Hematopoietic multipotent progenitor cell (in vitro differentiated cells): ENCODE data around the gene REPS1. TPM values are rescaled to one million over a fixed set of nuclear protein-coding genes. Genes with fewer than 3 reads are reported as not detected.
"Not testable (repeated sequence)": the region's sequence is repeated elsewhere in the genome, so short reads cannot be mapped to it uniquely, and the experiment has no call there.

Source experiments
- DNase-seq, 3 donors: peaks; one replicate each; pipeline ENCODE4 v3.0.0-alpha.2; 2011 to 2015; ENCODE audit warnings: low read depth in 2 of 3, low spot score in 2 of 3
- total RNA-seq: library from RNA; depleted of rRNA; stranded (reverse); fragments of >200 nt; gene quantifications from one replicate; pipeline ENCODE4 v1.2.3, GENCODE V29; 2012

REPS1 gene
- total RNA-seq, 1 donor: 38.8 TPM

DNA sequence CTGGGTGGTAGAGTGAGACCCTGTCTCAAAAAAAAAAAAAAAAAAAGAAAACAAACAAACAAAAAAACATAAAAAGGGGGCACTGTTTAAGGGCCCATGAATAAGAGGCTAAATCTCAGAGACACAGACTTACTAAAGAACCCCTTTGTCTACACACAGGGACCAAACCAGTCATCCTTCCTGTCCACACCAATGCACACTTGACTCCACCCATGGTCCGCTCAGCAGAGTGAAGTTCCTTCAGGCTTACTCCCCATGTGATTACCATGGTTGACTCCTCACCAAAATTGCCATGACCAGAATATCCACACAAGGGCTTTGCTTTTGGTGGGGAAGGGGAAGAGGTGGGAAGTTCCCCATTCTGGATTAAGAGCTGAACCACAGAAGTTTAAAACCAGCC, 19.4 kb upstream of the REPS1 start:
- DNase-seq: no peak

DNA sequence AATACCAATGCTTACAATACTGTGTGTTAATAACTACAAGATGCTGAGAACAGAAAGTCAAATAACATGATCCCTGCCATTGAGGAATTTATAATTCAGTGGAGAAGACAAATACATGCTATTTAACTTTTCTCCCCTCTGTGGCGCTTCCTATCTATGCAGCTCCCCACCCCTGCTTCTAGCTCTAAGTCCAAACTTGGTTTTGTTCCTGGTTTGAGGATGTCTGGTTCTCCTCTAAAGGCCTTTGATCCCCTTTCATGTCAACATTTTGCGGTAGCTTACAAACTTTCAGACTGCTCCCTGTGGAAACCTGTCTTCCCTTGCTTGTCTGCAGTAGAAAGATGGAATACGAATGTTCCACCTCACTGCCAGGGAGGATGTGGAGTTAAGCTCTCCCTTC, 18.4 kb upstream of the REPS1 start:
- no peak for DNase-seq

DNA sequence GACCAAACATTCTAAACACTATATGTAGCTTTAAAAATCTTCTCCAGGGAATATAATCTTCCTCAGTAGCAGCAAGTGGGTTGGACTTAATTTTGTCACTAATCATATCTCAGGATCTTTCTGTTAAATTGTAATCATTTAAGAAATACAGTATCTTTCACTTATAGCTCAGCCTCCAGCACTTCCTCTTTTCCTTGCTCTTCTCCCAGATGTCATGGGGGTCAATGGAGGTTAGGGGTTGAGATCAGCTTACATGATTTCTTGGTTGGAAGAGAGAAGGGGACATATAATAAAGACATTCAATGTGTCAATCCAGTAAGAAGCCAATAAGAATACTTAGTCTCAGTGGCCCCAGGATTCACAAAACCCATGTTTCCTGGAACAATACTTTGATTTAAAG, 15.7 kb upstream of the REPS1 start:
- peak in 1 of 3 donors; percentile 22 for DNase-seq

DNA sequence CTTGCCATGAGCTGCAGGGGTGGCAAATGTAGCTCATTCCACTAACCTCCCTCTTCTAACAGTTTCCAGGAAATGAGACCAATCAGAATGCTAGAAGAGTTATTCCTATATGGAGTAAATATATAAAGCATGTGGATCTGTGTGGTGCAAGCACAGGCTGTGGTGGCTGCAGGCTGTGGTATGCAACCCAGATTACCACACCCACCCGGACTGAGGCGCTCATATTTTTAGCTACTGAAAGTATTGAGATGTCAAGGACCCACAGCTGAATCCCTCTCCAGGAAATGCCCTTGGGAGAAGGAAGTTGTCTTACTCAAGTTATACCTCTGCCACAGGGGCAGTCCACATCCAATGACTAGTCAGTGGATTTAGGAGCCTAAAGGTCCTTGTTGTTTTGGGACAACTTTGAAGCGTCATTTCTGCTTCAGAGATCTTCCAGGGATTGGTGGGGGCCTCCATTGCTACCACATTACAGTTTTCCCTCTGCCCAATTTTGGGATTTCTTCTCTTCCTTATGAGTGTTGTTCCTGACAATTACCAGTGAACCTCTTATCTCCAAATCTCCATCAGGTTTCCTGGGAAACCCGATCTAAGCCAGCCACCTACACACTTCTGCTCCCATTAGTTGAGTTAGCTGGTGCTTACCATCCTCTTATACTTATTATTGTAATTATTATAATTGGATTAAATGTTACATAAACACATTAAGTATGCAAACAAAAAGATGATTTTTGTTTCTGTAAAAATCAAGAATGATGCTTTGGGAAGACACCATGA, 12.1 kb upstream of the REPS1 start:
- no peak for DNase-seq

DNA sequence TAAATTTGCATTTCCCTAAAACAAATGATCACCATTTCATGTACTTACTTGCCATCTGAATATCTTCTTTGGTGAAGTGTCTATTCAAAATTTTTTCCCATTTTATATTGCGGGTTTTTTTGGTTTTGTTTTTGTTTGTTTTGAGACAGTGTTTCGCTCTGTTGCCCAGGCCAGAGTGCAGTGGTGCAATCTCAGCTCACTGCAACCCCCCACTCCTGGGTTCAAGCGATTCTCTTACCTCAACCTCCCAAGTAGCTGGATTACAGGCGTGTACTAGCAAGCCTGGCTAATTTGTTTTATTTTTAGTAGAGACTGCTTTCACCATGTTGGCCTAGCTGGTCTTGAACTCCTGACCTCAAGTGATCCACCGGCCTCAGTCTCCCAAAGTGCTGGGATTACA, 9.1 kb upstream of the REPS1 start:
- DNase-seq: no peak

DNA sequence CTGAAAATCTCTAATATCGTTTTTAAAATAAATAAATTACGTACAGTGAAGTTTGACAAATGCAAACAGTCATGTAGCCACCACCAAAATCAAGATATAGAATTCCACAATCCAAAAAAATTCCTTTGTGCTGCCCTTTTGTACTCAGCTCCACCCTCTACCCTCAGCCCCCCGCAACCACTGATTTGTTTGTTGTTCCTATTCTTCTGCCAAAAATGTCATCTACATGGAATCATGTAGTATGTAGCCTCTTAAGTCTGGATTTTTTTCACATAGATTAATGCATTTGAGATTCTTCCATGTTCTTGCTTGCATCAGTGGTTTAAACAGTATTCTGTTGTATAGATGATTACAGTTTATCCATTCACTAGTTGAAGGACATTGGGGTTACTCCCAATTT, 8.5 kb upstream of the REPS1 start:
- no peak for DNase-seq

DNA sequence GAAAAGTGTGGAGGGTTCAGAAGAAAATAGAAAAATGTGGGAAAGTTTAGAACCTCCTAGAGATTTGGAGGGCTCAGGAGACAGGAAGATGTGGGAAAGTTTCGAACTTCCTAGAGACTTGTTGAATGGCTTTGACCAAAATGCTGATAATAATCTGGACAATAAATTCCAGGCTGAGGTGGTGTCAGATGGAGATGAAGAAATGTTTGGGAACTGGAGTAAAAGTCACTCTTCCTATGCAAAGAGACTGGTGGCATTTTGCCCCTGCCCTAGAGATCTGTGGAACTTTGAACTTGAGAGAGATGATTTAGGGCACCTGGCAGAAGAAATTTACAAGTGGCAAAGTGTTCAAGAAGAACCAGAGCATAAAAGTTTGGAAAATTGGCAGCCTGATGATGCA, 5.4 kb upstream of the REPS1 start:
- DNase-seq: not testable (repeated sequence)

DNA sequence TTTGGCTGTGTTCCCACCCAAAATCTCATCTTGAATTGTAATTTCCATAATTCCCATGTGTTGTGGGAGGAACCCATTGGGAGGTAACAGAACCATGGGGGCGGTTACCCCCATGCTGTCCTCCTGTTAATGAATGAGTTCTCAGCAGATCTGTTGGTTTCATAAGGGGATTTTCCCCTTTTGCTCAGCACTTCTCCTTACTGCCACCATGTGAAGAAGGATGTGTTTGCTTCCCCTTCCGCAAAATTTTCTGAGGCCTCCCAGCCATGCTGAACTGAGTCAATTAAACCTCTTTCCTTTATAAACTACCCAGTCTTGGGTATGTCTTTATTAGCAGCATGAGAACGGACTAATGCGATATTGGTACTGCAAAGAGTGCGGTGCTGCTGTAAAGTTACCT, 4.9 kb upstream of the REPS1 start:
- peak in 1 of 3 donors; percentile 31 for DNase-seq

DNA sequence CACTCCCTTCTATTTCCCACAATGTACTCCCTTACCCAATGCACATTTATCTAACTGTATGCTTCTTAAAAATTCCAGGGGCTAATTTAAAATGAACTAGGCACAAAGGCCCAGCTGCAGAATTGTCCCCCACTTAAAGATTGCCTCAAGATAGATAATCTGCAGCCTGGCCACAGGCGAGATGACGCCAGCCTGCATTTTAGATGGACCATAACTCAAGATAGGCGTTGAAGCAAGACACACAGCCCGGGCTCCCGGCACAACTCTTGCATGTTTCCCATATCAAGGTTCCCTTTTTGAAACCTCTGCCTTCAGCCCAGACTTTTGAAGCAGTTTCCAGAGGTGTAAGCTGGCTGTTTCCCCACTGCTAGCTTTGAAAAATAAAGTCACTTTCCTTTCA, 3.2 kb upstream of the REPS1 start:
- no peak for DNase-seq

DNA sequence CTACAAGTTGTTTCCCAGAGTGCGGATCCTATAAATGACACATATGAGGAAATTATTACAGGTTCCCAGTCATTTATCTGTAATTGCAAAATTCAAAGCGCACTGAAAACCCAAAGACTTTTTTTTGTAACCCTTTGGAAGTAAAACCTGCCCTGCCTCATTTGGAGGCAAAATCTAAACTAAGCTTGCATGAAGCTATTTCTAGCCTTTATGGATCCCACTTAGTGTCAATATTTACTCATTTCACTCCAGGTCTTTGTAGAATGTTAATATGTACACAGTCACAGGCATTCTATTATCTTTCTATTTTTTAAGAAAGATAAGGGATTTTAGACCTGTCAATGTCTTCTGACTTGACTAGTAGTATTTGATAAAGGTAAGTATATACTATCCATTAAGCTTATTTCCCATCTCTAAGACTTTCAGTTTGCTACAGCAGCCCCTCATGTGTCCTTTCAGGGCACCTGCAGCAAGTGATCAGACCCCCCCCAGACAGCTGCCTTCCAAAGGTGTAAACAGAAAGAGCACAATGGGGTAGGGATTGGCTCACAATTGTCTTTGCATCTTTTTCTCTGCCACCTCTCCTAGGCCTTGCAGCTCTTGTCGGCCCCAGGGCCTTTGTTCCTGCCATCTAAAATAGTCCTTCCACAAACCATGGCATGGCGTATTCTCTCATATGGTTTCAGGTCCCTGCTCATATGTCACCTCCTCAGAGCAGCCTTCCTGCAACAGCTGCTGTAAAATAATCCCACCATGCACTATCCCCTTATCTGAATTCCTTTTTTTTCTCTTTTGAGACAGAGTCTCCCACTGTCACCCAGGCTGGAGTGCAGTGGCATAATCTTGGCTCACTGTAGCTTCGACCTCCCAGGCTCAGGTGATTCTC, 1.3 kb upstream of the REPS1 start:
- no peak for DNase-seq

DNA sequence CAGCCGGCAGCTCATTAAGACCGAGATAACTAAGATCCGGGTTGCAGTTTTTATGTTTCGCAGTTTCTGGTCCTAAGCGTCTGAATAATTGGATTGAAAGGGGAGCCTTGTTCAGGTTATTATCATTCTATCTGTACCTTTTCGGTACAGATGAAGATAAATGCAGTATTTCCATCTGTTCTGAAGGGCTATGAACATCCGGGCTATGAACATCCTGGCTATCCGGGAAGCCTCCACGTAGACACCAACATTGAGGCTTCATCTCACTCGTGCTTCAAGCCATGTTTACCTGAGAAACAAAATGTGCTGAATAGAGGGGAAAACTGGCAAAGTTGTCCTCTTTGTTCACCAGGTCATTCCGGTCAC, 399 bp upstream of the REPS1 start:
- no peak for DNase-seq

DNA sequence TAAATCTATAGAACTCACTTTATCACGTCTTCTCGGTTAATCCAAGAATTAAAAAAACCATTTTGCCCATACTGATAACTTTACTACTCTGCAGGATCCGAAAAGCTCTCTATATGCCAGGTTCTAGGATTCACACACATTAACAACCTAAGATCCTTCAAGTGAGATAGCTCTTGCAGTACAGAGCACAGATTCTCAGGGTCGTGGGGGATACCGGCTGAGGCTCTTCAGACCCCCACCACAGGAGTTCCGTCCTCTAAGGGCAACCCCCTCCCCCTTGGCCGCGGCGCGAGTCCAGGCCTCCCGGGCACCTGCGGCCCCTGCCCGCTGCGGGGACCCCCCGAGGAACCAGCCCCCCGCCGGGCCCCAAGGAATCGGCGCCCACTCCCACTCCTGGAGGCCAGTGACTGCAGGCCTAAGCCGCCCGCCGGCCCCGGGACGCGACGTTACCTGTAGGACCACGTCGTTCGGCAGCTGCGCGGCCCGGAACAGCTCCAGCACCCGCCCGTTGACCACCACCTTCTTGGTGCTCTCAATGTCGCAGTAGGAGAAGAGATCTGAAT, 892 bp downstream of the REPS1 start:
- DNase-seq: peak in 1 of 3 donors; percentile 8

DNA sequence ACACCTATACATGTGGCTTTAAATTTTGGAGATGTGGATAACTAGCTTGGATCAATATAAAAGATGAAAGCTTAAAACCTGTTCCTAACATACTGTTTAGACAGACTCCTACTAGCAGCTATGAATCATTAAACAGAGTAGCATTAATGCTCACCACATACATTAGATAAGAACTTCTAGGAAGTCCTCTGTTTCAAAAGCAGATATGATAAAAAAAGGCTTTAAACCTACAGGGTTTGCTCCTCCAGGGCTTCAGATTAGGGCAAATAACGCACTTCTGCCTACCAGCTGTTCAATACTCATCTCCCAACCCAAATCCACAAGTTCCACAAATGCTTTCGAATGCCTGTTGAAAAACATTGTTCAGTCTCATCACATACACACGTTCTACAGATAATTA, 1.5 kb downstream of the REPS1 start:
- DNase-seq: peak in 1 of 3 donors; percentile 16

DNA sequence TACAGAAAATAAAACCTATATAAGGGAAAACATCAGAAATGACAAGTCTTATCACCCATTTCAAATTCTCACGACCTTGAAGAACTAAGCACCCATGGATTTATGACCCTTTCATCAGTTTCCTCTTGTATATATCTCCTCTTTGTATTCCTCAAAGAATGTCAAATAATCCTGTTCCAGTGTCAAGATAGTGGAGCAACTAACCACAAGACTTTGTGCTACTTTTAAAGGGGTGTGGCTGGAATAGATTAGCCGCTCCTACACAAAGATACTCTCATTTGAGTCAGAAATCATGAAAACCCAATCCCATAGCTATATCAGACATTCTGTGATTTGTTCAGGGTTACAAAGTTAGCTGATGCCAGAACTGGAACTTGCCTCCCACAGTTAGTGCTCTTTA, 6.6 kb downstream of the REPS1 start:
- DNase-seq: no peak

DNA sequence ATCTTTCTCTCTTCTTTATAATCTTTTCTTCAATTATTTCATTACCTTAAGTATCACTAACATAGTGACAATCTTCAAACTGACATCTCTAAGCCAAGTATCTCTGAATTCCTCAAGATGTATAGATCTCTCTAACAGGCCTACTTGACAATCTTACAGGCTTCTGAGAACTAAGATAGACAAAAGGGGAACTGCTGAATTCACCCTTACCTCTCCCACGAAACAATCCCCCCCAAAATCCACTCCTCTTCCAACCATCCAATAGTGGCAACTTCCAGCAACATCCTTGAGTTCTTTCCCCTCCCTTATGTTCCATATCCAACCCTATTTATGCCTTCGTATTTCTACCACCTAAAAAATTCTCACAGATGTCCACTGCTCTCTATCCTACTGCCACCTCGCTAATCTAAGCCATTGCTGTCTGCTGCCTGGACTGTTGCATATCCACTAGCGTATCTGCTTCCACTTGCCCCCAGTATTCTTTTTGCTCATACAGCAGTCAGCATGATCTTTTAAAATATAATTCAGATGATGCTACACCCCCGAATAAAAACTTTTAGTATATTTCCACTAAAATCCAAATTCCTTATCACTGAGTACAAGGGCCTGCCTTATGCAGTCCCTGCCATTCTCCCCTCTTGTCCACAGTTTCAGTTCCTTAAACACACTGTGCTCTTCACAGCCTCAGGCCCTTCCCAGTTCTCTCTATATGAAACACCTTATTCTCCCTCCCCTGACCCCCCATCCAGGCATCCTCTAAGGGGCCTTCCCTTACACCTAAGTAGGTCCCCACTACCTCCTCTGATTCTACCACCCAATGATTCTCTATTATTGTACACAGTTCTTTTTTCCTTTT, 8.0 kb downstream of the REPS1 start:
- DNase-seq: no peak

DNA sequence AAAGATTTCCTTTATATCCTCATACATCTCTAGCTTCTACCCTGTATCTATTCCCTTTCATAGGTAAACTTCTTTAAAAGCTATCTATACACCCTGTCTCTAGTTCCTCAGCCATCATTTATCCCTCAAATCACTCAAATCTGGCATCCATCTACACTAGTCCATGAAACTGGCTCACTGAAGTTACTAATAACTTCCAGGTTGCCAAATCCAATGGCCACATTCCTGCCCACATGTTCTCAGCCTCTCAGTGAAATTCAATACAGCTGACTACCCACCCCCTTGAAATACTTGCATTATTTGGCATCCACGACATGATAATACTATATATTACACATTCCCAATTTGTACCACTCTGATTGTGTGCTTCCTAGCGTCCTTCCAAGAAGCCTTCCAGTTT, 8.7 kb downstream of the REPS1 start:
- no peak for DNase-seq

DNA sequence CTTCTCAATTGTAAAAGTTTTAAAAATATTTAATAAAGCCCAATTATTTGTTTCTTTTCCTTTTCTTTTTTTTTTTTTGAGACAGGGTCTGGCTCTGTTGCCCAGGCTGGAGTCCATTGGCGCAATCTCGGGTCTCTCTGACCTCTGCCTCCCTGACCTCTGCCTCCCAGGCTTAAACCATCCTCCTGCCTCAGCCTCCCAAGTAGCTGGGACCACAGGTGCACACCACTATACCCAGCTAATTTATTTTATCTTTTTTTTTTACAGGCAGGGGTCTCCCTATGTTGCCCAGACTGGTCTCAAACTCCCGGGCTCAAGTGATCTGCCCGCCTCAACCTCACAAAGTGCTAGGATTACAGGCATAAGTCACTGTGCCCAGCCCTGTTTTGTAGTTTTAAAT, 9.8 kb downstream of the REPS1 start:
- no peak for DNase-seq

DNA sequence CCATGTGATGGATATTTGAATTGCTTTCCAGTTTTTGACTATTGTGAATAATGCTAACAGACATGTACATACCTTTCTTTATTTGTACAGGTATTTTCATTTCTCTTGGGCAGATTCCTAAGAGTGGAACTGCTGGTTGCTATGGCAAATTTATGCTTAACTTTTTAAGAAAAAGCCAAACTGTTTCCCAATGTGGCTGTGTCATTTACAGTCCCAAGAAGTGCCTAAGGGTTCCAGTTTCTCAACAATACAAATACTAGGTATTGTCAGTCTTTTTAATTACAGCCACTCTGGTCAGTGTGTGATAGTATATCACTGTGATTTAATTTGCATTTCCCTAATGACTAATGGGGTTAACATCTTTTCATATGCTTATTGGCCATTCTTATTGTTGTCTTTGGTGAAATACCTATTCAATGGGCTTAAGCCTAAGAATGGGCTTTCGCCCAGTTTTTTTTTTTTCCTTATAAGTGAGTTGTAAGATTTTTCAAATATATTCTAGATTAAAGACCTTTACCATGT, 10.3 kb downstream of the REPS1 start:
- no peak for DNase-seq

DNA sequence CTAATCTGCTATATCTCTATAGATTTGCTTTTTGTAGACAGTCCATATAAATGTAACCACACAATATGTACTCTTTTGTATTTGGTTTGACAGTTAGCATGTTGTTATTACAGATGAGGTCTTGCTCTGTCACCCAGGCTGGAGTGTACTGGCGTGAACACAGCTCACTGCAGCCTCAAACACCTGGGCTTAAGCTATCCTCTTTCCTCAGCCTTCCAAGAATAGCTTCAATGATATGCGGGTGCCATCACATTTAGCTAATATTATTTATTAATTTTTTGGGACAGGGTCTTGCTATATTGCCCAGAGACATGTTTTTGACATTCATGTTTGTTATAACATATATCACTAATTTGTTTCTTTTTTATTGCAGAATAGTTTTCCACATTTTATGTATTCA, 10.8 kb downstream of the REPS1 start:
- DNase-seq: no peak

DNA sequence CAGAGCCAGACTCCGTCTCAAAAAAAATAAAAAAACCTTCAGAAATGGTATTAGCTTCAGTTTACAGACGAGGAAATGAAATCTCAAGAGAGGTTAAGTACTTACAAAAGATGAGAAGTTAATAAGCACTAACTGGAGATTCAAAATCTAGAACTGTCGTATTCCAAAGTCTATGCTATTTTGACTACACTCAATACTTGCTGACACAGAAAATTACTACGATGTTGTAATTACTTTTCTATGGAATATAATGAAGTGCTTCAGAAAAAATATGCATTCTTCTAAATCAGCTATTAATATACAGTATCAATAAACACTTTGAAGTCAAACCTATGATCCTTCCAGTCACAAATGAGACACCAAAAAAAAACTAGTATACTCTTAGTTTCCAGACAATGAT, 12.2 kb downstream of the REPS1 start:
- no peak for DNase-seq
